CD4-positive, alpha-beta T cell treated with Interleukin-17A for 1 hour (primary cell): ENCODE data around the gene ACBD6.
"Not testable (repeated sequence)": the region's sequence is repeated elsewhere in the genome, so short reads cannot be mapped to it uniquely, and the experiment has no call there.

Experiments used
- DNase-seq: peaks from one replicate; pipeline ENCODE4 v3.0.0-alpha.2; 2020

Gene ACBD6

GRCh38 chr1:180502361-180503279, at the start of gene ACBD6:
Gene ACBD6 (minus strand): TSS chr1:180502577. CDS start chr1:180502266, 311 bp downstream.
- DNase-seq = peak; percentile 88

GRCh38 chr1:180551997-180552396, 49.6 kb upstream of the ACBD6 start:
- DNase-seq = no peak

GRCh38 chr1:180550241-180550640, 47.9 kb upstream of the ACBD6 start:
- DNase-seq = no peak

GRCh38 chr1:180549770-180550169, 47.4 kb upstream of the ACBD6 start:
- DNase-seq = not testable (repeated sequence)

GRCh38 chr1:180548686-180549317, 46.4 kb upstream of the ACBD6 start:
- DNase-seq = no peak

GRCh38 chr1:180545991-180546390, 43.6 kb upstream of the ACBD6 start:
- DNase-seq = no peak

GRCh38 chr1:180544050-180544449, 41.7 kb upstream of the ACBD6 start:
- DNase-seq = no peak

GRCh38 chr1:180542838-180543145, 40.4 kb upstream of the ACBD6 start:
- no peak for DNase-seq

- no peak for DNase-seq
Measured at GRCh38 chr1:180542113-180542837, 39.9 kb upstream of the ACBD6 start.

- no peak for DNase-seq
Measured at GRCh38 chr1:180540697-180541594, 38.6 kb upstream of the ACBD6 start.

GRCh38 chr1:180539136-180539535, 36.8 kb upstream of the ACBD6 start:
- DNase-seq = no peak

- no peak for DNase-seq
Measured at GRCh38 chr1:180536821-180537372, 34.5 kb upstream of the ACBD6 start.

GRCh38 chr1:180535418-180535999, 33.1 kb upstream of the ACBD6 start:
- no peak for DNase-seq

GRCh38 chr1:180534214-180534613, 31.8 kb upstream of the ACBD6 start:
- DNase-seq = no peak

- peak; percentile 55 for DNase-seq
Measured at GRCh38 chr1:180533266-180533987, 31.1 kb upstream of the ACBD6 start.

GRCh38 chr1:180532854-180533253, 30.5 kb upstream of the ACBD6 start:
- no peak for DNase-seq

GRCh38 chr1:180530501-180530900, 28.1 kb upstream of the ACBD6 start:
- DNase-seq = no peak

GRCh38 chr1:180528868-180529470, 26.6 kb upstream of the ACBD6 start:
- DNase-seq = no peak

- DNase-seq = no peak
Measured at GRCh38 chr1:180527101-180527669, 24.8 kb upstream of the ACBD6 start.

- DNase-seq = no peak
Measured at GRCh38 chr1:180525715-180526039, 23.3 kb upstream of the ACBD6 start.
